T-helper 1 cell (primary cell): ENCODE data around the gene C19orf25.
"Not testable (repeated sequence)": the region's sequence is repeated elsewhere in the genome, so short reads cannot be mapped to it uniquely, and the experiment has no call there.

Experiments used
- DNase-seq, 5 donors: peaks; one replicate each; pipeline ENCODE4 v3.0.0-alpha.2; 2012 to 2020

C19orf25 gene

GRCh38 chr19:1477056-1477455, 2.0 kb downstream of the C19orf25 start:
- not testable (repeated sequence) for DNase-seq

GRCh38 chr19:1475751-1476437, 3.1 kb downstream of the C19orf25 start:
- no peak for DNase-seq

- no peak for DNase-seq
Measured at GRCh38 chr19:1474765-1475351, 4.2 kb downstream of the C19orf25 start.

GRCh38 chr19:1474011-1474764, 4.8 kb downstream of the C19orf25 start:
- DNase-seq, result no peak

- DNase-seq, result no peak
Measured at GRCh38 chr19:1473085-1473851, 5.7 kb downstream of the C19orf25 start.

GRCh38 chr19:1472231-1473084, 6.6 kb downstream of the C19orf25 start:
- DNase-seq, result no peak

GRCh38 chr19:1471515-1472160, 7.4 kb downstream of the C19orf25 start:
- DNase-seq, result no peak

- DNase-seq, result peak in 1 of 5 donors; percentile 38
Measured at GRCh38 chr19:1471010-1471514, 8.0 kb downstream of the C19orf25 start.

- peak; percentile 51 to 71 (median 61) for DNase-seq
Measured at GRCh38 chr19:1470305-1471009, 8.6 kb downstream of the C19orf25 start.

- no peak for DNase-seq
Measured at GRCh38 chr19:1470055-1470304, 9.0 kb downstream of the C19orf25 start.

- no peak for DNase-seq
Measured at GRCh38 chr19:1469255-1470054, 9.6 kb downstream of the C19orf25 start.

- DNase-seq, result no peak
Measured at GRCh38 chr19:1468821-1469254, 10.2 kb downstream of the C19orf25 start.

- no peak for DNase-seq
Measured at GRCh38 chr19:1468274-1468820, 10.7 kb downstream of the C19orf25 start.

- DNase-seq, result no peak
Measured at GRCh38 chr19:1467490-1468273, 11.3 kb downstream of the C19orf25 start.

- no peak for DNase-seq
Measured at GRCh38 chr19:1467215-1467489, 11.9 kb downstream of the C19orf25 start.

- no peak for DNase-seq
Measured at GRCh38 chr19:1466461-1467214, 12.4 kb downstream of the C19orf25 start.

- no peak for DNase-seq
Measured at GRCh38 chr19:1466018-1466460, 13.0 kb downstream of the C19orf25 start.
